ENCODE measurements around the gene DNAJB14. TPM values are rescaled to one million over a fixed set of nuclear protein-coding genes. Genes with fewer than 3 reads are reported as not detected.

Gene DNAJB14
- total RNA-seq, 1 experiment from 2014 or later = 52.5 TPM

DNA sequence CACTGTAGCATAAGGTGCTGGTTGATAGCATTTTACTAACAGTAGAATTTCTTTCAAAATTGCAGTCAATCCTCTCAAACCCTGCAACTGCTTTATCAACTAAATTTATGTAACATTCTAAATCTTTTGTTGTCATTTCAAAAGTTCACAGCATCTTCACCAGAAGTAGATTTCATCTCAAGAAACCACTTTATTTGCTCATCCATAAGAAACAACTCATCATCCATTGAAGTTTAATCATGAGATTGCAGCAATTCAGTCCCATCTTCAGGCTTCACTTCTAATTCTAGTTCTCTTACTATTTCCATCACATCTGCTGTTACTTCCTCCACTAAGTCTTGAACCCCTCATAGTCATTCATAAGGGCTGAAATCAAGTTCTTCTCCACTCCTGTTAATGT is 73.8 kb downstream of the DNAJB14 start:
- no peak overlapping the region for H3K4me2 ChIP-seq (ENCODE audit: low read length)
- no peaks in the 10 kb centered on the region for H3K36me3 ChIP-seq (ENCODE audit: control insufficient read depth in 1 of 2, insufficient read depth in 2 of 2, low read length in 2 of 2)
- no peak overlapping the region for H3K9ac ChIP-seq (ENCODE audit: low read length)
- BruUV-seq (replicated peaks) = no TSS peak
- ATAC-seq = no peak
- no peak overlapping the region for H3K27ac ChIP-seq (ENCODE audit: low read depth, low read length)
- RAD21 ChIA-PET (ENCODE audit: low non-redundant PET in 1 of 2, low total read pairs in 2 of 2, uncharacterized antibody in 2 of 2, unreplicated experiment in 2 of 2) = no interaction called here
- no peaks in the 10 kb centered on the region for H4K20me1 ChIP-seq (ENCODE audit: insufficient read depth)
- H3K4me3 ChIP-seq (replicated peaks in 1 of 2; ENCODE audit: low read depth in 1 of 2, low read length in 2 of 2) = no peak overlapping the region
- intact Hi-C loops (cut with micrococcal nuclease) = no loop called here
- H3K9me2 ChIP-seq (ENCODE audit: insufficient read depth) = no peaks in the 10 kb centered on the region
- no peak for TF ChIP-seq FOSL1 (IDR thresholded peaks at IDR 0.05; ENCODE audit: low read depth)
- TF ChIP-seq, protein P1, sequence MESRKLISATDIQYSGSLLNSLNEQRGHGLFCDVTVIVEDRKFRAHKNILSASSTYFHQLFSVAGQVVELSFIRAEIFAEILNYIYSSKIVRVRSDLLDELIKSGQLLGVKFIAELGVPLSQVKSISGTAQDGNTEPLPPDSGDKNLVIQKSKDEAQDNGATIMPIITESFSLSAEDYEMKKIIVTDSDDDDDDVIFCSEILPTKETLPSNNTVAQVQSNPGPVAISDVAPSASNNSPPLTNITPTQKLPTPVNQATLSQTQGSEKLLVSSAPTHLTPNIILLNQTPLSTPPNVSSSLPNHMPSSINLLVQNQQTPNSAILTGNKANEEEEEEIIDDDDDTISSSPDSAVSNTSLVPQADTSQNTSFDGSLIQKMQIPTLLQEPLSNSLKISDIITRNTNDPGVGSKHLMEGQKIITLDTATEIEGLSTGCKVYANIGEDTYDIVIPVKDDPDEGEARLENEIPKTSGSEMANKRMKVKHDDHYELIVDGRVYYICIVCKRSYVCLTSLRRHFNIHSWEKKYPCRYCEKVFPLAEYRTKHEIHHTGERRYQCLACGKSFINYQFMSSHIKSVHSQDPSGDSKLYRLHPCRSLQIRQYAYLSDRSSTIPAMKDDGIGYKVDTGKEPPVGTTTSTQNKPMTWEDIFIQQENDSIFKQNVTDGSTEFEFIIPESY (IDR thresholded peaks at IDR 0.05; ENCODE audit: extremely low read depth, insufficient replicate concordance, low read length) = no peak
- TF ChIP-seq, protein P2, sequence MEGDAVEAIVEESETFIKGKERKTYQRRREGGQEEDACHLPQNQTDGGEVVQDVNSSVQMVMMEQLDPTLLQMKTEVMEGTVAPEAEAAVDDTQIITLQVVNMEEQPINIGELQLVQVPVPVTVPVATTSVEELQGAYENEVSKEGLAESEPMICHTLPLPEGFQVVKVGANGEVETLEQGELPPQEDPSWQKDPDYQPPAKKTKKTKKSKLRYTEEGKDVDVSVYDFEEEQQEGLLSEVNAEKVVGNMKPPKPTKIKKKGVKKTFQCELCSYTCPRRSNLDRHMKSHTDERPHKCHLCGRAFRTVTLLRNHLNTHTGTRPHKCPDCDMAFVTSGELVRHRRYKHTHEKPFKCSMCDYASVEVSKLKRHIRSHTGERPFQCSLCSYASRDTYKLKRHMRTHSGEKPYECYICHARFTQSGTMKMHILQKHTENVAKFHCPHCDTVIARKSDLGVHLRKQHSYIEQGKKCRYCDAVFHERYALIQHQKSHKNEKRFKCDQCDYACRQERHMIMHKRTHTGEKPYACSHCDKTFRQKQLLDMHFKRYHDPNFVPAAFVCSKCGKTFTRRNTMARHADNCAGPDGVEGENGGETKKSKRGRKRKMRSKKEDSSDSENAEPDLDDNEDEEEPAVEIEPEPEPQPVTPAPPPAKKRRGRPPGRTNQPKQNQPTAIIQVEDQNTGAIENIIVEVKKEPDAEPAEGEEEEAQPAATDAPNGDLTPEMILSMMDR (IDR thresholded peaks at IDR 0.05 in 2 of 3, conservative IDR thresholded peaks at IDR 0.05 in 1 of 3; ENCODE audit: borderline replicate concordance in 1 of 3, insufficient read depth in 1 of 3, low read depth in 2 of 3, low read length in 2 of 3) = no peak
- TF ChIP-seq EZH2 (IDR thresholded peaks at IDR 0.05) = no peak
- TF ChIP-seq, protein P3, sequence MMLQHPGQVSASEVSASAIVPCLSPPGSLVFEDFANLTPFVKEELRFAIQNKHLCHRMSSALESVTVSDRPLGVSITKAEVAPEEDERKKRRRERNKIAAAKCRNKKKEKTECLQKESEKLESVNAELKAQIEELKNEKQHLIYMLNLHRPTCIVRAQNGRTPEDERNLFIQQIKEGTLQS (IDR thresholded peaks at IDR 0.05) = no peak
- no peak for TF ChIP-seq ELF1 (IDR thresholded peaks at IDR 0.05; ENCODE audit: borderline replicate concordance, low read depth)
- TF ChIP-seq ZNF274 (IDR thresholded peaks at IDR 0.05; ENCODE audit: low read depth, low read length) = no peak
- TF ChIP-seq YY1 (IDR thresholded peaks at IDR 0.05; ENCODE audit: extremely low read depth, insufficient replicate concordance, low read depth, low read length) = no peak
- no peak for TF ChIP-seq POLR2AphosphoS5 (IDR thresholded peaks at IDR 0.05; ENCODE audit: low read depth, low read length)
- no peak for TF ChIP-seq POLR2A (IDR thresholded peaks at IDR 0.05; ENCODE audit: borderline replicate concordance, extremely low read depth, insufficient read depth, insufficient read length)
- no peak for TF ChIP-seq SRF (IDR thresholded peaks at IDR 0.05; ENCODE audit: low read depth)
- TF ChIP-seq JUND (IDR thresholded peaks at IDR 0.05) = no peak
- no peak for TF ChIP-seq TCF7L2 (IDR thresholded peaks at IDR 0.05; ENCODE audit: borderline replicate concordance, extremely low read depth, insufficient read depth, insufficient read length)
- no peak for TF ChIP-seq ZFX (IDR thresholded peaks at IDR 0.05)
- no peak for TF ChIP-seq SP1 (IDR thresholded peaks at IDR 0.05; ENCODE audit: low read depth)
- TF ChIP-seq SIN3A (IDR thresholded peaks at IDR 0.05; ENCODE audit: low read depth) = no peak
- TF ChIP-seq CEBPB (IDR thresholded peaks at IDR 0.05; ENCODE audit: low read depth) = no peak
- DNase-seq (ENCODE audit: low read depth, low spot score) = no peak
- no peaks in the 10 kb centered on the region for H3K27me3 ChIP-seq (ENCODE audit: insufficient read depth, low read length)
- H2AFZ ChIP-seq (ENCODE audit: low read depth, low read length, poor library complexity, severe bottlenecking) = no peak overlapping the region
- CTCF ChIA-PET = no interaction called here
- H3K9me3 ChIP-seq (ENCODE audit: control insufficient read depth in 1 of 2, insufficient read depth in 1 of 2, low read depth in 1 of 2, low read length in 2 of 2) = no peaks in the 10 kb centered on the region
- POLR2A ChIA-PET = no interaction called here
- H3K79me2 ChIP-seq (ENCODE audit: insufficient read depth, low read length) = no peaks in the 10 kb centered on the region
- no peaks in the 10 kb centered on the region for H3K4me1 ChIP-seq (ENCODE audit: control insufficient read depth in 1 of 2, insufficient read depth in 2 of 2, low read length in 2 of 2)

Data from HCT116 (cell line).